ENCODE measurements around the gene LY6G5B.

DNA sequence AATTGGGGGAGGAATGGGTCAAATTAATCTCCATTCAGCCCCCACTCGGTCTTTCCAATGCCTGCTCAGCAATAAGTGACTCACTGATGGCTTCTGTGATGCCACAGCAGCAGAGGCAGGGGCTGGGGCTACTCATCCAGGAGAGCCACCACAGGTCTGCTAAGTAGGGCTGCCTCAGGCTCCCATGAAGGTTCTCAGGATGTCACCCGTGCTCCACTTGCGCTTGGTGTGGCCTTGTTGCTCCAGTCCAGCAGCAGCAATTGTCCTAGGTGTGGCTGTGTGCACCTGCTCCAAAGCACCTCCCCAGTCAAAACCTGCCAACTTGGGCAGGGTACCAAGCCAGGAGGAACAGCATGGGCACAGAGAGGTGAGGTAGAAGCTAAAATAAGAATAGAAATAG is 52.4 kb downstream of the LY6G5B start:
- no peak for TF ChIP-seq EZH2 (IDR thresholded peaks at IDR 0.05)
- TF ChIP-seq POLR2AphosphoS5 (IDR thresholded peaks at IDR 0.05; ENCODE audit: borderline replicate concordance, low read depth, low read length), result no peak

Measured in SK-N-MC (cell line).